GM21786 (cell line): ENCODE results near the gene SPINK7.

Experiments
- ATAC-seq: cut with Tn5 transposase; IDR thresholded peaks from one replicate; pipeline ENCODE4 v1.9.1; 2021; ENCODE audit not compliant: unreplicated experiment

The SPINK7 gene

GRCh38 chr5:148343603-148344487 is 31.6 kb downstream of the SPINK7 start:
- no peak for ATAC-seq

GRCh38 chr5:148347706-148348105 is 35.5 kb downstream of the SPINK7 start:
- ATAC-seq: no peak

GRCh38 chr5:148352696-148353095 is 40.5 kb downstream of the SPINK7 start:
- ATAC-seq: no peak

GRCh38 chr5:148353634-148354033 is 41.4 kb downstream of the SPINK7 start:
- no peak for ATAC-seq

GRCh38 chr5:148364343-148364742 is 52.1 kb downstream of the SPINK7 start:
- ATAC-seq: no peak
